HG02798 (cell line): Measurements from ENCODE around the gene USH2A.

Experiments used
- ATAC-seq: cut with Tn5 transposase; IDR thresholded peaks from one replicate; pipeline ENCODE4 v1.9.1; 2021; ENCODE audit warnings: mild to moderate bottlenecking; ENCODE audit not compliant: unreplicated experiment, poor library complexity

USH2A gene

DNA sequence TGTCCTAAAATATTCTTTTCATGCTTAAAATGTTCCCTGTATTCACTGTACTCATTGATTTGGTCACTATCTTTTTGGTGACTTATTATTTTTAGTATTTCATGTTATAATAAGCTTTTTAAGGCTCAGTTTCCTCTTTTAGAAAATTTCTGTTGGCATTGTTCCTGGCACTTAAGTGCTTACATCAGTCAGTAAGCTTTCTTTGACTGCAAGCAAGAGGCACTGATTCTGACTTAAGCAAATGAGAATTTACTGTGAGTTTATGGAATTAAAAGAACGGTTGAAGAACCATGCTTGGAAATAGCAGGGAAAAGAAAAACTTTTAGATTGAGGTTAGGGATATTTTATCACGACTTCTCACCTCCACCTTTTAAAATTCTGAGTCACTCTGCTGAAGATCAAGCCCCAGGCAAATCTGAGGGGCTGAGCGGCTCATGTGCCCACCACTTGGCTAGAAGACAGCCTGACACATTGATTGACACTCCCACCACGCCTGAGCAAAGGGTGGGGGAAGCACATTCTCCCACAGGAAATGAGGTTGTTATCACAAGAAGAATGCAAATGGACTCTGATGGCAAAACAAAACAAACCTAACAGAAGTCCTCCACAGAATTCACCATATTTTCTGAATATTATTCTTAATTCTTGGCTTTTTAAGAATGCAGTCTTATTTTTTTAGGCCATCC lies 753.3 kb downstream of the USH2A start:
- no peak for ATAC-seq

DNA sequence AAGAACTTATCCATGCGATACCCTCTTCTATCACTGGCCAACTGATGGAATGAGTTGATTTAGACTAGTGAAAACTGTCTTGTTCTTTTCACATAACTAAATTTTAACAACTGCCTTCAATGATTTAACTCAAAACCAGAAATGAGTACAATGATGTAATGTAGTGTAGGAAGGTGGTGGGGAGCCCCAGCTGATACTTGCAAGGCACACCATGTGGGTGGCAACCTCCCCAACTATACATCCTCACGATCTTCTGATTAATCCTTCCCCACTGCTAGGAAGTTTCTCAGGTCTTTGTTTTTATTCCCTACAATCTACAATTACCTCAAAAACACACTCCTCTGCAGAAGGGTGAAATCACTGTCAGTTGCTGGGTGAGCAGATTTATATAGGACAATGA lies 755.5 kb downstream of the USH2A start:
- ATAC-seq, result no peak

DNA sequence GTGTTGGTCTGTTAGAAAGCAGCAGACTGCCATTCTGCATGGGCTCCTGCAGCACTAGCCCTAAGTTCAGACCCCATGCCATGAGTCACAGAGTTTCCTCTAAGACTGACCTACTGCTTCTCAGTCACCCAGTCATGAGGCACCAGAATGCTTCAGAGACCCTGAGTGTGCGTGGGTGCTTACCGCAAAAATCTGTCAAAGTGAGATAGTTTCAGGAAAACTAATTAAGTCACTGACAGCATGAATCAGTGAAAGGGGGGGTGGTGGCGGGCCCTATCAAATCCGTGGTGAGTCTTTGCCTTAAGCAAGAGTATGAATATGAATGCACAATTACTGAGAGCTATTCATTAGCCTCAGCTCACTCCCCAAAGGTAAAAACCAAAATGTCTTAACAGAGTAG lies 758.0 kb downstream of the USH2A start:
- ATAC-seq, result peak; percentile 57

- no peak for ATAC-seq
Observed at GRCh38 chr1:215661033-215661432, 762.2 kb downstream of the USH2A start.

GRCh38 chr1:215660259-215660658 lies 763.0 kb downstream of the USH2A start:
- no peak for ATAC-seq

- no peak for ATAC-seq
Observed at GRCh38 chr1:215657047-215657446, 766.2 kb downstream of the USH2A start.

- no peak for ATAC-seq
Observed at GRCh38 chr1:215652371-215652770, 770.9 kb downstream of the USH2A start.

GRCh38 chr1:215651867-215652266 lies 771.4 kb downstream of the USH2A start:
- no peak for ATAC-seq

- no peak for ATAC-seq
Observed at GRCh38 chr1:215650446-215651149, 772.6 kb downstream of the USH2A start.

DNA sequence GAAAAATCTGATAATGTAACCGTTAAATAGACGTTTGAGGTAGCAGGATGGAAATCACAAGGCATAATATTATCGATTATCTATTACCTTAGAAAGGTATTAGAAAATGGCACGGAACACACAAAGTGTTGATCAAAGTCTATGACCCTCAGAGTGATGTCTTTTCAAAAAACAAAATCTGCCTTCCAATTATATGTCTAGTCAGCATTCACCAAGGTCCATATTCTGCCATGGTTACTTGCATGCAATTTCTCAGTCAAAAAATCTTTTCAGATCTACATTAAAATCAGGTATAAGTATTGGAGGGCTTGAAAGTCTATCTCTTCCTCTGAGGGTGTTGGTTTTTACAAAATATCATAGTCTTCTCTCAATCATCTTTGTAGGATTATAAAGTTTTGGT lies 774.3 kb downstream of the USH2A start:
- no peak for ATAC-seq

- no peak for ATAC-seq
Observed at GRCh38 chr1:215647738-215648137, 775.5 kb downstream of the USH2A start.

- no peak for ATAC-seq
Observed at GRCh38 chr1:215645861-215646260, 777.4 kb downstream of the USH2A start.

DNA sequence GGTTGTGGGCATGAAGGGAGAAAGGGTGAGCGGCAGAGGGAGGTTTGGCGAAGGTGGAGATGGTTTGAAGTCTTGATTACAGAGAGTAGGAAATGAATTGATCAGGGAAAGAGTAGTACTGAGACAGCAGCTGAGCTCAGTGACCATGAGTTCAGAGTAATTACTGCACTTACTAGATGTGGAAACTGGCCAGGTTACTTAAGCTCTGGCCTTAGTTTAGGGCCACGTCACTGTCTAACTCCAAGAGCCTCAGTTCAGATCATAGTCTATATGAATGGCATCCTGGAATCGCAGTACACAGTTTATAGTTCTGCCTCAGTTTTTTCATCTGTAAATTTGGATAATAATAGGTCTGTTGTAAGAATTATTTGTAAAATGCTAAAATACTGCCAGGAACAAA lies 778.1 kb downstream of the USH2A start:
- ATAC-seq, result no peak

- ATAC-seq, result no peak
Observed at GRCh38 chr1:215643592-215644321, 779.5 kb downstream of the USH2A start.

GRCh38 chr1:215640429-215641148 lies 782.7 kb downstream of the USH2A start:
- ATAC-seq, result no peak

DNA sequence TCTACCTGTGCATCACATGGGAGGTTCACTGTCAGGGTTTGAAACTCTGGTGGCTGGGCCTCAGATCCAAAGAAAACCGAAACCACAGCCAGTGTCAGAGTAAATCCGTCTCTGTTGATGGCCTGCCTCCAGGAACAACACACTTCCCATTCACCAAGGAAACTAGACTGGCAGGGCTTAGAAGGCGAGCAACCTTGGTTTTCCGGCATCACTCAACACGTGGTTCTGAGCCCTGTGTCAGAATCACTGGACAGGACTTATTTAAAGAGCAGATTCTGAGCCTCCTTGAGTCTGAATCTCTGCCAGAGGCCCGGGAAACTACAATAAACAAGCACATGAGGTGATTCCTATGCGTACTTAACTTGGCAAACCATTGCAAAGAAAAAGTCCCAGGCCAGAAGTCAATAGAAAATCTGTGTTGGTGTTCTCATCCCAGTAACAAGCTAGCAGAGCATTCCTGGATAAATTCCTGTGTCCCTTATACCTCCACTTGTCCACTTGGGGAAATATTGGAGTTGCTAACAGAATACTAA lies 786.1 kb downstream of the USH2A start:
- ATAC-seq, result no peak

GRCh38 chr1:215636258-215636965 lies 786.8 kb downstream of the USH2A start:
- ATAC-seq, result no peak

DNA sequence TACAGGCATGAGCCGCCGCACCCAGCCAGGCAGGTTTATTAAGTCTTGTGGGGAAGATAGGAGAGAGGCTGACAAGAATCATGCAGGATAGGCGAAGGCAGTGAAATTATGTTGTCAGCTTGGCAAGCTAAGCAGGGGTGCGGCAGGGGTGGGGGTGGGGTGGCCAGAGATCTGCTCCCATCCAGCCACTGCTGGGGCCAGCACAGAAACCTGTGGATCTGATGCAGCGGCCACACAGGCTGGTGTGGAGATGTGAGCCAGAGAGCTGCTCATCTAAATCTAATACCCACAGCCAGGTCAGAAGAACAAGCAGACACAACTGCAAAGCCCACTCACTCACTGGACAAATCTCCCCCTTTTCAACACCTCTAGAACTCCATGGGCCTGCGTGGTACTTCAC lies 787.4 kb downstream of the USH2A start:
- ATAC-seq, result no peak

GRCh38 chr1:215631489-215631888 lies 791.8 kb downstream of the USH2A start:
- ATAC-seq, result no peak

DNA sequence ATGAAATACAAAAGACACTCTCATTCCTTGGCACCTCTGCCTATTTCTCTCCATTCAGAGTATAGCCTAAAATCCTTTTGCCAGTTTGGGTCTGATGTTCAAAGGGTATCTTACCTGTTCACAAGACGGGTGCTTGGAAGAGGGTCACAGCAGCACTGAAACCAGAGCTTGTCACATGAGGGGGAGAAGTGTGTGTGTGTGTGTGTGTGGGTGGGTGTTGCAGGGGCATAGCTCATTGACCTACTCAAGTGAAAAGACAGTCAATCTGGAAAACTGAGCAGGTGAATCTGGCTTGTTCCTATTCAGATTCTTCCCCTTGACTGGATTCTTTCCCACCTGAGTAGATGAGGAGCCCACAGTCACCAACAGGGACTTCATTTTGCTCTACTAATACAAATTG lies 792.2 kb downstream of the USH2A start:
- ATAC-seq, result no peak
